ENCODE data around the gene NUDT3.
"Not testable (repeated sequence)": the region's sequence is repeated elsewhere in the genome, so short reads cannot be mapped to it uniquely, and the experiment has no call there.

Gene NUDT3

DNA sequence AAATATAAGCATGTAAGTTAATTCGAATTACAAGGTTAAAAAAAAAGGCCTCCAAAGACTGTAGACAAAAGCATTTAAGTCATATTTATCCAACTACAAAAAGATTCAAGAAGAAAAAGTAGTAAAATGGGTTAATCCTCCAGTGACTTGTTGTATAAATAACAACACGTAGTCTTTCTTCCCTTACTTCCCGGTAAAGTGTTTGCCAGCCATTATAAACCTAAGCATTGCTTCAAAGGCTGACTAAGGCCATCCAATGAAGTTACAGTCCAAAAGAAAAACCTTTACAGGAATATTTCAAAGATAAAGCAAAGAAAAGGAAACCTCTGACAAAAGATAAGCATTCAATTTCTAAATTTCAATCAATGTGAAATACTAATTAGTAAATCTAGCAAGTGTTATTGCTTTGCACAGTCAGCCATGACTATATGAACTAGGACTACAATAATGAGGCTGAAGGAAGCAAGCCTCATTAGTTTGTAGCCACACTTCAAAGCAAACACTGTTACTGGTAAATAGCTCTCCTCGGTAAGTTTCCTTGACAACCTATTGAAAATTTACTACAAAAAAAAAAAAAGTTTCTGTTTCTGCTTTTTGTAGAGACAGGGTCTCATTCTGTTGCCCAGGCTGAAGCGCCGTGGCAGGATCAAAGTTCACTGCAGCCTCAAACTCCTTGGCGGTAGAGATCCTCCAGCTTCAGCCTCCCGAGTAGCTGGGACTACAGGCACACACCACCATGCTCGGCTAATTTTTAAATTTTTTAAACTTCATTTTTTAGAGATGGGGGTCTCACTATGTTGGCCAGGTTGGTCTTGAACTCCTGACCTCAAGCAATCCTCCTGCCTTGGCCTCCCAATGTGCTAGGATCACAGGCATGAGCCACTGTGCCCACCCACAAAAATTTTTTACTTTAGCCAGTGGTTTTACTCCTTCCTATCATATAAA is 46.0 kb downstream of the NUDT3 start:
- DNase-seq (ENCODE audit: low read depth in 1 of 2, low spot score in 1 of 2) = no peak

DNA sequence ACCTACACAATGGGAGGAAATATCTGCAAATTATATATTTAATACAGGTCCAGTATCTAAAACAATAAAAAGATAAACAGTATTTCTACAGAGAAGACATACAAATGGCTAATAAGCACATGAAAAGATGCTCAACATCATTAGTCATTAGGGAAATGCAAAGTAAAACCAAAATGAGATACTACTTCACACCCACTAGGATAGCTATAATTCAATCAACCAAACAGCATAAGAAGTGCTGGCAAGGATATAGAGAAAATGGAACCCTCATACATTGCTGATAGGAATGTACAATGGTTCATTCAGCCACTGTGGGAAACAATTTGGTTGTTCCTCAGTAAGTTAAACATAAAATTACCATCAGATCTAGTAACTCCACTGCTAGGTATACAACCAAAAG is 48.7 kb downstream of the NUDT3 start:
- DNase-seq (ENCODE audit: low read depth in 1 of 2, low spot score in 1 of 2) = no peak

DNA sequence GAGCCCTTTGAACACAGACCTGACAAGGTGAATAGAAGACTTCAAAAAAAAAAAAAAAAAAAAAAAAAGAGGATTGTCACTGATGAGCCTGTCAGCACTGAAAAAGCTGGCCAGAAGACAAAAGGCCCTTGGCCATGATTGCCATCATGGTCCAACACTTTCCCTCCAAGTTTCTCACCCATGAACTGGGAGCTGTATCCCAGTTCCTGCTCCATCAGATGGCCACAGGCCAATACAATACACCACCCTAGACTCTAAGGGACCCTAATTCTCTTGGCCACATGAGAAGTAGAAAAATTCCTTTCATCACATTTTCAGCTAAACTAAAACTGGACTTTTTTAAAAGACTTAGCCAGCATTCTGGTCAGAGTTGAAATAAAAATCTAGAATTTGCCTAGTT is 50.2 kb downstream of the NUDT3 start:
- no peak for DNase-seq (ENCODE audit: low read depth in 1 of 2, low spot score in 1 of 2)

DNA sequence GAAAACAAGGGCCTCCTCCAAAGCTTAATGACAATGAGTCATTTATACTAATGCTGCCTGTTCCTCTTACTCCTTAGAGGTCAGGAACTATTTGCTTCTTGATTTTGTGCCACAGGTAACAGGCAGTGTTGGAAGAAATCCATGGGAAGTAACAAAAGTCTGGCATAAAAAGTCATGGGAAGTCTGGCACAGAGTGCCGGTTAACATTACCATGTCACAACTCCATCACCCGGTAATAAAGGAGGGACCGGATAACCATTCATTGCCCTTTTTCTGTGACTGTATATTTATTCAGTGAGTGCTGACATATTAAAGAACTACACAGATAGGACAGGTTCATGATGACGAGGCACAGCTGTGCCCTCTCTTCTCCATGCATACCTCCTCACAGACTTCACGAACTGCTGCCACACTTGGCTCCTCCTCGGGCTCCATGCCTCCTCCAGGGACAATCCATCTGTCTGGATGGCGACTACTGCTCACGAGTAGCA is 50.9 kb downstream of the NUDT3 start:
- DNase-seq (ENCODE audit: low read depth in 1 of 2, low spot score in 1 of 2) = no peak

DNA sequence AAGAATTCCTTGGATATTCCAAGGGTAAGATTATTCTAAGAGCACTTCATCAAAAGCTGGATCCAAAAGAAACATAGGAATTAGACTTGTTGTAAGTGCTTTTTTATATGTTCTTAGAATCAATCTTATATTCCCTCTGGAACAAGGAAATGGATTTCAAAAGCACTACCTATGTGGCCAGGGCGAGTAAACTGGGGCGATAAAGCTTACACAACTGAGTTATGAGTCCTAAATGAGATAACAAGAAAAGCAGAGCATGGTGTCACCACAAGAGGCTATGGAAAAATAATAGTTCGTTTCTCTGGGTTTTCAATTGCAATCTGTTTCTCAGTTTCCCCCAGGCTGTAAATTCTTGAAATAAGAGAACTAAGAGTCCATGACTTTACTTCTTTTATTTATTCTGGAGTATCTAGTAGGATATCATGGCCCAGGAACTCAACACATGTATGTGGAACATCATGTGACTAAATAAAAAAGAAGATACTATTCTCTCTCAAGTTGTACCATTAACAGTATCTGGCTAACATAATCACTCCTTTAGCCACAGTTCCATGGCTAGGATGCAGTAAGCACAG is 51.5 kb downstream of the NUDT3 start:
- DNase-seq (ENCODE audit: low read depth in 1 of 2, low spot score in 1 of 2) = no peak

DNA sequence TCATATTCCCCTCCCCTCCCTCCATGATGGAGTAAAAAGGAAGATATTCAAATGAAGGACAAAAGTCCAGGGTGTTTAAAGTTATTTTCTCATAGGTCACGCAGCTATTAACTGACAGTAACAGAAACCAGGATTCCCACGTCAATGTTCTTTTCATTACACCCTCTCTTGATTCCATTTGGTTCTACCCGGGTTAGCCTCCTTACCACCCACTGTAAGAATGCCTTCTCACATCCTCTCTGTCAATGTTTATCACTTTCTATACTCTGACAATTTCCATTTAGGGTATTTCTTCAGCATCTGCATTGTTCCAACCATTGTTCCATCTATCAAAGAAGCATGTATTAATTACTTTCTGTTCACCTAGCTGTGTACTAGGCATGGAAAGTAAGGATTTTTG is 52.1 kb downstream of the NUDT3 start:
- no peak for DNase-seq (ENCODE audit: low read depth in 1 of 2, low spot score in 1 of 2)

DNA sequence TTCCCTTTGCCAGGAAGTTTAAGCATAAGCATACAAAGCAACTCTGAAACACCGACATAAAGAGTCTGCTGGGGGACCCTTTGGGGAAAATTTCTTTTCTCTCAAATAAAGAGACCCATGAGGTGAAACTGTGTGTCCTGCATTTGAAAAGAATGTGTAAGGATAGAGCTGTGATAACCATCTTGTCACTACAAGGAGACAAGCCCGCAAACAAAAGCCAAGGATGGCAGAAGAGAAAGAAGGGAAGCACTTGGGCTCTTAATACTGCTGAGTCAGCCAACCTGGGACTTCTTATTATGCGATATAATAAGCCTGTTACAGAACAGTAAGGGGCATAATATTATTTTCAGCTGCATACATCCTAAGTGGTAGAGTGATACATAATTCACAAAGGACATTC is 52.5 kb downstream of the NUDT3 start:
- no peak for DNase-seq (ENCODE audit: low read depth in 1 of 2, low spot score in 1 of 2)

DNA sequence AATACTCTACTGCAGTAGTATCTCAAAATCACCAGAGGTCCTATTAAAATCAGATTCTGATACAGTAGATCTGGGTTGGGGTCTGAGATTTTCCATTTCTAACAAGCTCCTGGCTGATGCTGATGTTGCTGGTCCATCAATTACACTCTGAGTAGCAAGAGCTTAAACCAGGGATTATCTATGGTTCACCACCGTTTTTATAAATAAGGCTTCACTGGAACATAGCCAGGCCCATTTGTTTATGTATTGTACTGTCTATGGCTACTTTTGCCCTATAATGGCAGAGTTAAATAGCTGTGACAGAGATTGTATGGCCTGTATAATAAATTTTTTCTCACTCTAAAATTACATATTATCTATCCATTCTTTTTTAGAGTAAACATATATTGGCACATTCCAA is 53.0 kb downstream of the NUDT3 start:
- no peak for DNase-seq (ENCODE audit: low read depth in 1 of 2, low spot score in 1 of 2)

DNA sequence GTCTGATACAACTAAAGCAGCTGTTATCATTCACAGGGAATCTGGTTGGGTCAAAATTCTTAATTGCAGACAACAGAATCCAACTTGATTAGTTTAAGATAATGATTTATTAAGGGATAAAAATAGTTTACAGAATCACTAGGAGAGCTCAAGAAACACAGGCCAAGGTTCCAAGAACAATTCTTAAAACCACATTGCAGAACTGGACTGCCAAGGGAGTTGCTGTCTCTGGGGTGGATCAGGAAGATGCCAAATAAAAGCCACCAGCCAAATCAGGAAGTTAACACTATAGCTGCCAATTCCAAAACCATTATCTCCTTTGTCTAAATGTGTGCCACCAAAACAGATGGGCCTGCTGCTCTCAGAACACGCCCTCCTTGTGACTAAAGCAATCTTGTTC is 53.7 kb downstream of the NUDT3 start:
- no peak for DNase-seq (ENCODE audit: low read depth in 1 of 2, low spot score in 1 of 2)

DNA sequence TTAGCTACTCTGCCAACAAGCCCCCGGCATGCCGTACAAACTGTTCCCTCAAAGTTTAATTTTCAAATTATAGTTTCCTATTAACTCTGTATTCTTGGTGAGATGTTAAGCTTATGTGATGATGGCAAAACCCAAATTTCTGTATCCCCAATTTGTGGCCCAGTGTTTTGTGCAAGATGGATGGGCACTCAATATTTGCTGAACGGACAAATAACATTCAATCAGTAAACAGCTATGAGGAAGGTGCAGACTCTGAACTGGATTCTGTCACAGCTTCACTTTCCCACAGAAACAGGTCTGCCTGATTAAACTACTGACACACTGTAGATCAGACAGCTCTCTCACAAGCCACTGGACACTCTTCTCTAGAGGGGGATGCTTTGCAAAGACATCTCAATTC is 54.1 kb downstream of the NUDT3 start:
- DNase-seq (ENCODE audit: low read depth in 1 of 2, low spot score in 1 of 2) = no peak

DNA sequence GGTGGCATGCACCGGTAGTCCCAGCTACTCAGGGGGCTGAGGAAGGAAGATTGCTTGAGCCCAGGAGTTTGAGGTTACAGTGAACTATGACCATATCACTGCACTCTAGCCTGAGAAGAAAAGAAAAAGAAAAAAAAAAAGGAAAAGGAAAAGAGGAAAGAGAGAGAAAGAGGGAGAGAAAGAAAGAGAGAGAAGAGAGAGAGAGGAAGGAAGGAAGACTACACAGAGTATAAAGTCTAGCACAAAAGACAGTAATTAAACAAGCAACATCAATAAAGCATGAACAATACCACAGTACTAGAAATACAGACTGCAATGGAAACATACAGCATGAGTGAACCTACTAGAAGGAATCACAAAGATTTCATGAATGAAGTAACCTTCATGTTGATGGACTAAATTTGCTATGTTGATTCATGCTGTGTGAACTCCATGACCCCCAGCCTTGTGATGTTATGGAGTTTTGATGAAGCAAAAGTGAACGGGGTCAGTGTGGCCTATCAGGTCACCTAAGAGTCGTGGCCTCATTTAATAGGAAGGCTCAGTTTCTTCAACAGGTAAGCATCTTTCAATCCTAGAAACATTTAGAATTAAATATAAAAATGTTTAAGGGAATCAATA is 57.6 kb downstream of the NUDT3 start:
- no peak for DNase-seq (ENCODE audit: low read depth in 1 of 2, low spot score in 1 of 2)

DNA sequence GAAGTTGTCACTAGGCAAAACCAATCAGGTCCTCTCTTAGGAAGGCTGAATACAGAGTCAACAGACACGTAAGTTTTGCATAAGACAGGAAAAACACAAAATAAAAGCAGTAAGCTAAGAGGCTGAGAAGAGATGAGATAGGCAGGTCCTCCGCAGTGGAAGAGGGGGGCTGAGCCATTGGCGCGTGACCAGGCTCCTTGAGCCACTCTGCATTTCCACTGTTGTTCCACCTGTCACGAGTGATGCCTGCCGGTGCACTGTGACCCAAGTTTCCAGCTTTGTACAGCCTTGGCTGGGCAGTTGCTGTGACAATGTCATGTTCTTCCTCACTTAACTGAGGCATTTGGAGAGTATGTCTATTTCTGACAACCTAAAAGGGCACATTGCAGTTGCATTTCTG is 58.6 kb downstream of the NUDT3 start:
- DNase-seq (ENCODE audit: low read depth in 1 of 2, low spot score in 1 of 2) = no peak

DNA sequence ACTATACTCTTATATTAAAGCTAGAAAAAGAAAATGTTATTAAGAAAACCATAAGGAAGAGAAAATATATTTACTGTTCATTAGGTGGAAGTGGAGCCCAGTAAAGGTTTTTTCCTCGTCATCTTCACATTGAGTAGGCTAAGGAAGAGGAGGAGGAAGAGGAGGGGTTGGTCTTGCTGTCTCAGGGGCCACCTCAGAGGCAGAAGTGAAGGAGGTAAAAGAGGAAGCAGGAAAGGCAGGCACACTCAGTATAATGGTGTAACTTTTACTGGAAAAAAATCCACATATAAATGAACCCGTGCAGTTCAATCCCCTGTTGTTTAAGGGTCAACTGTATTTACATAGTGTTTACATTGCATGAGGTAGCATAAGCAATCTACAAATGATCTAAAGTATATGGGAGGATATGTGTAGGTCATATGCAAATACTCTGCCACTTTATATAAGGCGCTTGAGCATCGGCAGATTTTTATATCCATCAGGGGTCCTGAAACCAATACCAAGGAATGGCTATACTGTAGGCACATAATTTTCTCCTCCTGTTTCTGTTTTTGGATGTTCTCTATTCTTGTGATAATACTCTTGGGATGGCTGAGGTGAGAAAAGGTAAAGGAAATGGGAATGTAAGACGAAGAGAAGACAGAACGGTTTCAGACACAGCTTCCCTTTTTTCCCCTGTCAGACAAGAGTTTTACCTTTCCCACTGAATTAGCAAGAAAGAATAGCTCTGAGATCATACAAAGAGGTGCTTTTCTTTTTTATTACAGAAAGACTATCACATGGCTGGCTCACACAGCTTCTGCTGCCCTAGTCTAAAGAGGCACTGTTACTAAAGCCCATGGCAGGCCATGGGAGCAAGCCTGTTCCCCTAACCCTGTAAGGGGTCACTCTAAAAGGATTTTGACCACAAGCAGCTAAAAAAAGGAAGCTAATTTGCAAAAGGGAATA is 59.9 kb downstream of the NUDT3 start:
- no peak for DNase-seq (ENCODE audit: low read depth in 1 of 2, low spot score in 1 of 2)

DNA sequence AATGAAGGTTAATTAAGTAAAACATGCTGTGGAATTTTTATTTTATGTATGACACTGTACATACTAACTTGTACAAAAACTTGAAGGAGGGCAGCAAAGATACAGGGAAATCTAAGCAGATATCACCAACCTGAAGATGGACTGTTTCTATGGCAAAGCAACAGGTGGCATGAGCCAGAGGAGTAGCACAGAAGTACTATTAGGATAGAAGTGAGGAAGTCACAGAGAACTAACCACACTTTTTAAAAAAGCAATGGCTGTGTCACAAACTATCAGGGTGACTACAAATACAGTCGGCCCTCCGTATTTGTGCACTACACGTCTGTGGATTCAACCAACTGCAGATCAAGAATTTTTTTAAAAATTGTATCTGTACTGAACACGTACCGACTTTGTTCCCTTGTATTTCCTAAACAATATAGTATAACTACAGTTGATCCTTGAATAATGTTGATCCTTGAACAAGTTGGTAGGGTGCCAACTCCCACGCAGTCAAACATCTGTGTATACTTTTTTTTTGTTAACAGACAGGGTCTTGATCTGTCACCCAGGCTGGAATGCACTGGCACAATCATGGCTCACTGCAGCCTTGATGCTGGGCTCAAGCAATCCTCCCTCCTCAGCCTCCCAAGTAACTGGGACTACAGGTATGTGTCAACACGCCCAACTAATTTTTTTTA is 61.0 kb downstream of the NUDT3 start:
- no peak for DNase-seq (ENCODE audit: low read depth in 1 of 2, low spot score in 1 of 2)

DNA sequence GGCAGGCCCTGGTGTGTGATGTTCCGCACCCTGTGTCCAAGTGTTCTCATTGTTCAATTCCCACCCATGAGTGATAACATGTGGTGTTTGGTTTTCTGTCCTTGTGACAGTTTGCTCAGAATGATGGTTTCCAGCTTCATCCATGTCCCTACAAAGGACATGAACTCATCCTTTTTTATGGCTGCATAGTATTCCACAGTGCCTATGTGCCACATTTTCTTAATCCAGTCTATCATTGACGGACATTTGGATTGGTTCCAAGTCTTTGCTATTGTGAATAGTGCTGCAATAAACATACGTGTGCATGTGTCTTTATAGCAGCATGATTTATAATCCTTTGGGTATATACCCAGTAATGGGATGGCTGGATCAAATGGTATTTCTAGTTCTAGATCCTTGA is 62.7 kb downstream of the NUDT3 start:
- DNase-seq (ENCODE audit: low read depth in 1 of 2, low spot score in 1 of 2) = not testable (repeated sequence)

DNA sequence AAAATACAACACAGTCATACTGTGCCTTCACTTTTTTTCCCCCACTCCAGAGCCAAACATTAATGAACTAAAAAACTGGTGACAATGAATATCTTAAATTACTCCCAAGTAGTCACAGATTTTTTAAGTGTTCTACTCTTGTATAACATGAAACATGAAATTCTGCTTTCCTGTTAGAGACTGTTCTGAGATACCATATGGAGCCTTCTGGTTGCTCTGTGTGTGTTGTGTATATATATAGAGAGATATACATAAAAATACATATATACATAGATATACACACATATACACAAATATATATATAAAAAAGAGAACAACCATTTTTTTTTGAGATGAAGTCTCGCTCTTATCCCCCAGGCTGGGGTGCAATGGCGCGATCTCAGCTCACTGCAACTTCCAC is 63.5 kb downstream of the NUDT3 start:
- no peak for DNase-seq (ENCODE audit: low read depth in 1 of 2, low spot score in 1 of 2)

DNA sequence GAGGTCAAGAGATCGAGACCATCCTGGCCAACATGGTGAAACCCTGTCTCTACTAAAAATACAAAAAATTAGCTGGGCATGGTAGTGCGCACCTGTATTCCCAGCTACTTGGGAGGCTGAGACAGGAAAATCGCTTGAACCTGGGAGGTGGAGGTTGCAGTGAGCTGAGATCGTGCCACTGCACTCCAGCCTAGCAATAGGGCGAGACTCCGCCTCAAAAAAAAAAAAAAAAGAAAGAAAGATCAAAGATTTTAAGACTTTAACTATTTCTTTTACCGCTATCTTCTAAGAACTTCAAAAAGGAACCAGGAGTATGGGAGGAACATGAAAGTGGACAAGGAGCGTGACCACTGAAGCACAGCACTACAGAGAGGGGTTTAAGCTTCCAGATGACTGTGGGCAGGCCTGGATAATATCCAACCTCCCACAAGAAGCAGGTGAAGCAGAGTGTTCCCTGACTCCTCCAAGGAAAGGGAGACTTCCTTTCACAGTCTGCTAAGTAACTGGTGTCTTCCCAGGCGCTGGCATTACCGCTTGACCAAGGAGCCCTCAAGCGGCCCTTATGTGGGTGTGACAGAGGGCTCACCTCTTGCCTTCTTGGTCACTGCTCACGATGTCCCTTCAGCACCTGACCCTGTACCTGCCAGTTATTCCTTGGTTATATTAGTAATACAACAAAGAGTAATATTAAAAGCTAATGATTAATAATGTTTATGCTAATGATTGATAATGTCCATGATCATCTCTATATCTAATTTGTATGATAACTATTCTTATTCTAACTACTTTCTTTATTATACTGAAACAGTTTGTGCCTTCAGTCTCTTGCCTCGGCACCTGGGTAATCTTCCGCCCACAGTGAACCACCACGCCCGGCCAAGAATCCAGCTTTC is 64.9 kb downstream of the NUDT3 start:
- DNase-seq (ENCODE audit: low read depth in 1 of 2, low spot score in 1 of 2) = not testable (repeated sequence)

DNA sequence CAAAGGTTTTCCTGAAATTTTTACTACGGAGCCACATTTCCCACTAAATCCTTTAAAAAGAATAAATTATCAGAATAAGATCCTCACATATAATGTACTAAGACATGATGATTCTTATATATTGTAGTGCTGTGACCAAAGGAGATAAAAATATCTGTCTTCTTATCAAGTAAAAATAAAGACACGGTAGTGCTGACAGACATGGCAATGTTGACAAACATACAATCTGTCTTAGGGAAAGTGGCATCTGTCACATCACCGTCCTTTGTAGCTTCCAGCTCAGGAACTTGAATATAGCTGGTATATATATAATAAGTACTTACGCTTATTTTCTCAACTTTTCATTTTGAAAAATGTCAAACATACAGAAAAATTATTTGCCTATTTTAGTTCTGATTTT is 66.8 kb downstream of the NUDT3 start:
- no peak for DNase-seq (ENCODE audit: low read depth in 1 of 2, low spot score in 1 of 2)

DNA sequence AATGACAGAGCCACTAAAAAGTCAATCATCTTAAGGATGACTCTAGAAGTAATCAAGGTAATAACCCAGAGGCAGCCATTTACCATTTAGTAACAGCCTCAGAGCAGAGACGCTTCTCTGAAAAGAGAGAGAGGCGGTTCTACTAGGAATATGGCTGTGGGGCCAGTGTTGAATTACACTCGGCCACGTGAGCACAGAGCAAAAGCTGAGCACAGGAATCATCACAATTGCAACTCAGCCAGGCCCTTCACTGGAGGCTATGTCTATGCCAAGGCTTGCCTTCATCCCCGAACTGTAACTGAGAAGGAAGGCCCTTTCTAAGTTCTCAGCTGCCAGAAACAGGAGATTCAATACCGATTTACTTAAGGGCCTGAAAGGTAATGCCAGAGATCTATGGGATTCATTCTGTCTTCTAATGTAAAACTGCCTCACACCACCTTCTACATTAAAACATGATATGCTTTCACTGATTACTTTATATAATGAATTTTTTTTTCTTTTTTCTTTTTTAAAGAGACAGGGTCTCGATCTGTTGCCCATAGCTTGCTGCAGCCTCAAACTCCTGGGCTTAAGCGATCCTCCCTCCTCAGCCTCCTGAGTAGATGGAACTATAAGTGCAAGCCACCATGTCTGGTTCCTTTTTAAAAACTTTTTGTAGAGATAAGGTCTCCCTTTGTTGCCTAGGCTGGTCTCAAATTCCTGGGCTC is 67.6 kb downstream of the NUDT3 start:
- no peak for DNase-seq (ENCODE audit: low read depth in 1 of 2, low spot score in 1 of 2)

All from activated CD4-positive, alpha-beta T cell treated with anti-CD3 and anti-CD28 coated beads, Interleukin-2, amount 50 U/mL, for 24 hours (primary cell).